Endothelial cell of umbilical vein (primary cell): ENCODE data around the gene NEDD4L. TPM values are rescaled to one million over a fixed set of nuclear protein-coding genes. Genes with fewer than 3 reads are reported as not detected.

Source experiments
- BruUV-seq: library from RNA; stranded (reverse); fragments of 400-500 nt; replicated peaks from 2 replicates; lab custom pipeline; 2021; lab: Mats Ljungman, UMichigan
- CTCF ChIA-PET: fragments of 300-600, 350-600 bp; sonication (Branson Sonifier 250); formaldehyde crosslinking; loops from one replicate; lab custom pipeline; 2021; ENCODE audit warnings: antibody characterized with exemption, inconsistent platforms; lab: Charles Lee
- POLR2A ChIA-PET: fragments of 300-600, 350-600 bp; sonication (Branson Sonifier 250); formaldehyde crosslinking; loops from one replicate; lab custom pipeline; 2021; ENCODE audit warnings: antibody characterized with exemption, inconsistent platforms; lab: Charles Lee
- DNase-seq: peaks from one replicate; pipeline ENCODE4 v3.0.0-alpha.2; 2011; ENCODE audit warnings: low read depth, low spot score
- FAIRE-seq: peaks from 2 replicates; lab custom pipeline; 2011; peaks lifted over from hg19 to GRCh38; lab: Jason Lieb, UNC
- H2AFZ ChIP-seq: 2 replicates; pipeline ENCODE4 v1.6.0; 2012; ENCODE audit warnings: low read depth, low read length, control low read depth, inconsistent platforms
- H3K27ac ChIP-seq: 2 replicates; pipeline ENCODE4 v1.5.1; 2011; ENCODE audit warnings: low read depth, mild to moderate bottlenecking, control low read depth, low read length, moderate library complexity; ENCODE audit not compliant: insufficient read depth
- H3K27me3 ChIP-seq, 2 experiments: 2 replicates each; pipeline versions ENCODE4 v1.6.0 to v1.6.1; 2011; ENCODE audit warnings: low read length in 2 of 2, mixed read lengths in 1 of 2; ENCODE audit not compliant: control insufficient read depth in 2 of 2, insufficient read depth in 2 of 2
- H3K36me3 ChIP-seq, 2 experiments: 2 replicates in 1 of 2; 3 replicates in 1 of 2; pipeline ENCODE4 v1.5.1; 2011; ENCODE audit warnings: low read length in 2 of 2, mild to moderate bottlenecking in 1 of 2, moderate library complexity in 1 of 2; ENCODE audit not compliant: control insufficient read depth in 2 of 2, insufficient read depth in 2 of 2; ENCODE audit errors: extremely low read depth in 1 of 2
- H3K4me1 ChIP-seq: 3 replicates; pipeline ENCODE4 v1.5.1; 2011; ENCODE audit warnings: mild to moderate bottlenecking, low read length; ENCODE audit not compliant: control insufficient read depth, insufficient read depth; ENCODE audit errors: extremely low read depth
- H3K4me2 ChIP-seq: 2 replicates; pipeline ENCODE4 v1.6.1; 2011; ENCODE audit warnings: low read length, control low read depth, mixed read lengths; ENCODE audit not compliant: insufficient read depth
- H3K4me3 ChIP-seq, 3 experiments: fragments of 200-600 bp in 1 of 3; sonication (generic), shearing (Covaris generic) in 1 of 3; replicated peaks in 1 of 3; 2 replicates each; pipeline ENCODE4 v1.5.1; 2011 to 2016; ENCODE audit warnings: control low read depth in 3 of 3, low read length in 3 of 3, mild to moderate bottlenecking in 2 of 3, inconsistent platforms in 1 of 3, low read depth in 1 of 3, moderate library complexity in 1 of 3; ENCODE audit not compliant: insufficient read depth in 1 of 3
- H3K79me2 ChIP-seq: 2 replicates; pipeline ENCODE4 v1.6.0; 2012; ENCODE audit warnings: low read length, inconsistent platforms; ENCODE audit not compliant: control insufficient read depth, insufficient read depth
- H3K9ac ChIP-seq: replicated peaks from 2 replicates; pipeline ENCODE3; 2011; ENCODE audit warnings: low read length, control low read depth; ENCODE audit not compliant: insufficient read depth; ENCODE audit errors: extremely low read depth
- H3K9me1 ChIP-seq: replicated peaks from 3 replicates; pipeline ENCODE4 v1.6.0; 2011; ENCODE audit warnings: mild to moderate bottlenecking, low read length; ENCODE audit not compliant: control insufficient read depth, insufficient read depth; ENCODE audit errors: extremely low read depth
- H3K9me3 ChIP-seq: replicated peaks from 2 replicates; pipeline ENCODE4 v1.5.1; 2012; ENCODE audit warnings: low read length, inconsistent platforms; ENCODE audit not compliant: control insufficient read depth, insufficient read depth
- H4K20me1 ChIP-seq: replicated peaks from 2 replicates; pipeline ENCODE3; 2011; ENCODE audit warnings: mild to moderate bottlenecking, low read length; ENCODE audit not compliant: control insufficient read depth, insufficient read depth; ENCODE audit errors: extremely low read depth
- CTCF ChIP-seq, 2 donors: IDR thresholded peaks; 1 replicate in 1 of 2; 2 replicates in 1 of 2; pipeline ENCODE4 v1.5.1; 2011; ENCODE audit warnings: low read length in 2 of 2, mild to moderate bottlenecking in 2 of 2, moderate library complexity in 2 of 2, control low read depth in 1 of 2, inconsistent platforms in 1 of 2, low read depth in 1 of 2; ENCODE audit not compliant: insufficient read depth in 1 of 2; ENCODE audit errors: extremely low read depth in 1 of 2
- EZH2 ChIP-seq: IDR thresholded peaks from 2 replicates; pipeline ENCODE4 v1.6.1; 2012; ENCODE audit warnings: borderline replicate concordance, low read depth, mild to moderate bottlenecking, moderate library complexity, low read length, inconsistent platforms; ENCODE audit not compliant: severe bottlenecking
- FOS ChIP-seq: IDR thresholded peaks from 2 replicates; pipeline ENCODE4 v1.6.1; 2011; ENCODE audit warnings: mild to moderate bottlenecking, low read length, moderate library complexity, borderline replicate concordance; ENCODE audit not compliant: insufficient read depth
- GATA2 ChIP-seq: IDR thresholded peaks from 2 replicates; pipeline ENCODE4 v1.7.0; 2011; ENCODE audit warnings: low read depth, mild to moderate bottlenecking, moderate library complexity, mixed read lengths, low read length; ENCODE audit not compliant: insufficient read length, insufficient read depth
- JUN ChIP-seq: IDR thresholded peaks from 2 replicates; pipeline ENCODE4 v1.6.1; 2011; ENCODE audit warnings: borderline replicate concordance, low read depth; ENCODE audit not compliant: insufficient read length, insufficient read depth
- MYC ChIP-seq: IDR thresholded peaks from one replicate; pipeline ENCODE4 v1.6.1; 2011; ENCODE audit warnings: mild to moderate bottlenecking, low read depth, low read length
- POLR2A ChIP-seq: IDR thresholded peaks from 2 replicates; pipeline ENCODE4 v1.6.1; 2012; ENCODE audit warnings: low read depth, mild to moderate bottlenecking, control low read depth, low read length
- POLR2AphosphoS5 ChIP-seq: IDR thresholded peaks from 2 replicates; pipeline ENCODE4 v1.6.1; 2012; ENCODE audit warnings: low read depth, mild to moderate bottlenecking, control low read depth, low read length, moderate library complexity; ENCODE audit not compliant: insufficient read depth
- dilution Hi-C: fragments of 300-500 bp; cut with MboI; formaldehyde crosslinking; loops from one replicate; pipeline ENCODE4 v1.15.0; 2019; ENCODE audit warnings: low sequenced_read_pairs; ENCODE audit not compliant: extremely low pct_ligation_motif_present
- intact Hi-C: fragments of 100-400 bp; cut with micrococcal nuclease; formaldehyde crosslinking; loops from one replicate; pipeline ENCODE4 v1.10.0; 2022
- polyA plus RNA-seq, 4 experiments: library from polyadenylated mRNA; depleted of rRNA in 3 of 4; stranded (reverse) in 3 of 4; unstranded in 1 of 4; fragments of >200 nt; gene quantifications; 2 replicates each; pipeline versions ENCODE4 v1.2.1 to v1.2.3, GENCODE V29; 2011 to 2012; ENCODE audit warnings: missing spikeins in 1 of 4
- total RNA-seq: library from RNA; stranded (reverse); gene quantifications from 2 replicates; pipeline ENCODE4 v1.2.3, GENCODE V29; 2021
- TF ChIP-seq, protein P1 (sequence below): IDR thresholded peaks from 2 replicates; pipeline ENCODE4 v1.6.1; 2011; ENCODE audit not compliant: insufficient read depth, insufficient read length

The NEDD4L gene
- total and polyA plus RNA-seq, 2 donors (not counting 3 experiments of a cell fraction or from before 2014, with no cell fraction given): 20.5 to 78.9 TPM

GRCh38 chr18:58227361-58227930 is 183.4 kb downstream of the NEDD4L start:
- no peak overlapping the region for H3K4me2 ChIP-seq
- no peak overlapping the region for H2AFZ ChIP-seq
- ChIA-PET POLR2A (interaction anchor here (0.6 kb wide), 1 partner anchor 551 kb away, joined by 5 read pairs; no protein-coding TSS in a partner anchor), CTCF (interaction anchor here (1.3 to 1.4 kb wide), 2 partner anchors 10 to 14 kb away, joined by 3 read pairs; no protein-coding TSS in a partner anchor)
- H3K27me3 ChIP-seq: no peaks in the 10 kb centered on the region
- H3K9me3 ChIP-seq: no peaks in the 10 kb centered on the region
- no peaks in the 10 kb centered on the region for H3K9me1 ChIP-seq
- no peaks in the 10 kb centered on the region for H3K79me2 ChIP-seq
- no peaks in the 10 kb centered on the region for H3K36me3 ChIP-seq
- dilution Hi-C loops: no loop called here
- no TSS peak for BruUV-seq
- no peak for DNase-seq
- intact Hi-C loops: no loop called here
- H3K4me1 ChIP-seq: peaks cover 30% of the 10 kb centered on the region
- no peak overlapping the region for H3K9ac ChIP-seq
- no peak for FAIRE-seq
- no peak overlapping the region for H3K27ac ChIP-seq
- H4K20me1 ChIP-seq: no peaks in the 10 kb centered on the region
- no peak overlapping the region for H3K4me3 ChIP-seq
- TF ChIP-seq EZH2: no peak
- no peak for TF ChIP-seq JUN
- TF ChIP-seq GATA2: no peak
- no peak for TF ChIP-seq POLR2A
- no peak for TF ChIP-seq POLR2AphosphoS5

GRCh38 chr18:58228176-58228575 is 184.2 kb downstream of the NEDD4L start:
- no peaks in the 10 kb centered on the region for H3K36me3 ChIP-seq
- no TSS peak for BruUV-seq
- no peak overlapping the region for H2AFZ ChIP-seq
- TF ChIP-seq, protein P1, sequence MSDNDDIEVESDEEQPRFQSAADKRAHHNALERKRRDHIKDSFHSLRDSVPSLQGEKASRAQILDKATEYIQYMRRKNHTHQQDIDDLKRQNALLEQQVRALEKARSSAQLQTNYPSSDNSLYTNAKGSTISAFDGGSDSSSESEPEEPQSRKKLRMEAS: no peak
- TF ChIP-seq GATA2 (no peak), FOS (no peak), MYC (no peak), POLR2A (no peak), EZH2 (no peak), JUN (no peak), CTCF (IDR thresholded peaks at IDR 0.05; ENCODE audit: extremely low read depth in 1 of 2, insufficient read depth in 1 of 2, low read depth in 1 of 2, low read length in 2 of 2) (no peak), POLR2AphosphoS5 (no peak)
- no peak overlapping the region for H3K4me3 ChIP-seq
- H3K27me3 ChIP-seq: no peaks in the 10 kb centered on the region
- CTCF ChIA-PET: interaction anchor here (1.3 kb wide), 2 partner anchors 13 to 47 kb away, joined by 3 to 4 read pairs; no protein-coding TSS in a partner anchor
- H3K27ac ChIP-seq: no peak overlapping the region
- DNase-seq (no peak), FAIRE-seq (no peak)
- intact Hi-C loops (no loop called here), dilution Hi-C loops (no loop called here)
- H4K20me1 ChIP-seq: no peaks in the 10 kb centered on the region
- H3K4me2 ChIP-seq: no peak overlapping the region
- peaks cover 22% of the 10 kb centered on the region for H3K4me1 ChIP-seq
- no peaks in the 10 kb centered on the region for H3K9me1 ChIP-seq
- POLR2A ChIA-PET: no interaction called here
- no peak overlapping the region for H3K9ac ChIP-seq
- no peaks in the 10 kb centered on the region for H3K79me2 ChIP-seq
- H3K9me3 ChIP-seq: no peaks in the 10 kb centered on the region
